T-helper 2 cell treated with Interferon-gamma antibody and Interleukin-4, amounts not matched to agents 5 μg/mL and 100 μg/mL, for 36 hours (primary cell): ENCODE data around the gene AMFR.

Experiments used
- DNase-seq: peaks from one replicate; pipeline ENCODE4 v3.0.0; 2021; ENCODE audit warnings: low spot score
- H3K27ac Mint-ChIP-seq: one replicate; pipeline ENCODE4 v1.8.0; 2021; ENCODE audit warnings: mild to moderate bottlenecking, mixed read lengths
- H3K27me3 Mint-ChIP-seq: one replicate; pipeline ENCODE4 v1.8.0; 2021; ENCODE audit warnings: low read depth, mixed read lengths
- H3K36me3 Mint-ChIP-seq: one replicate; pipeline ENCODE4 v1.8.0; 2021; ENCODE audit warnings: low read depth, mixed read lengths
- H3K4me1 Mint-ChIP-seq: one replicate; pipeline ENCODE4 v1.8.0; 2021; ENCODE audit warnings: low read depth, mixed read lengths
- H3K4me3 Mint-ChIP-seq: one replicate; pipeline ENCODE4 v1.8.0; 2022; ENCODE audit warnings: mild to moderate bottlenecking, moderate library complexity, mixed read lengths
- H3K9me3 Mint-ChIP-seq: one replicate; pipeline ENCODE4 v1.8.0; 2021; ENCODE audit warnings: mixed read lengths

Gene AMFR

DNA sequence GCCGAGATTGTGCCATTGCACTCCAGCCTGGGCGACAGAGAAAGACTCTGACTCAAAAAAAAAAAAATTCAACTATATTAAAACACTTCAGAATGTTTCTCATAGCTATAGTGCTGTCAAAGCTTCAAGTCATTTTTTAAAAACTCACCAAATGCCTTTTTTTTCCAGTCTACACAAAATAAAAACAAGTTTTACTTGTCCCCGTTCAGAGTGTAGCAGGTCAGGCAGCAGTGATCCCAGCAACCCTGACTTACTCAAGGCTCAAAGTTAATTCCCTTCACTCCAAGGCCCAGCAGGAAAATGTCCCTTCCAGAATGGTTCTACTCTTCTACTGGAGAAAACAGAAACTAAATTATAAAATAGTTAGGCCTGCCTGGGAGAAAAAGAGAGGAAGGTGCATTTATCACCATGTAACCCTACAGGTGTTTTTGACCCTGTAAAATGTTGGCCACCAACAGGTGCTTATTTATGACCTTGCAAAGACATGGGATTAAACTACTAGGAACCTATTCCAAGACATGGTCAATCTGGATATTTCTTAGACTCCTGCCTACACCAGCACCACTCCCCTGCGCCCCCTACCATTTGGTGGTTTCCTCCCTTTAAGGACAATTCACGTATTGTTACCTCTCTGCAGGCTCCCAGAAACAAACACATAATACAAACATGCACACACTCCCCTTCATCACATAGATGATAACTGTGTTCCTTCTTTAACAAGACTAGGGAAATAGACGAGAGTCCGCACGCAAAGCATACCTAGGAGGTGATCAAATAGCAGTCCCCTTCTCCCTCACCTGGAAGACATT lies 5.4 kb downstream of the AMFR start:
- Mint-ChIP-seq H3K27ac (no peak overlapping the region), H3K36me3 (peaks cover 9% of the 10 kb centered on the region), H3K4me1 (peaks cover 44% of the 10 kb centered on the region), H3K27me3 (no peaks in the 10 kb centered on the region), H3K4me3 (no peak overlapping the region), H3K9me3 (no peaks in the 10 kb centered on the region)
- no peak for DNase-seq

DNA sequence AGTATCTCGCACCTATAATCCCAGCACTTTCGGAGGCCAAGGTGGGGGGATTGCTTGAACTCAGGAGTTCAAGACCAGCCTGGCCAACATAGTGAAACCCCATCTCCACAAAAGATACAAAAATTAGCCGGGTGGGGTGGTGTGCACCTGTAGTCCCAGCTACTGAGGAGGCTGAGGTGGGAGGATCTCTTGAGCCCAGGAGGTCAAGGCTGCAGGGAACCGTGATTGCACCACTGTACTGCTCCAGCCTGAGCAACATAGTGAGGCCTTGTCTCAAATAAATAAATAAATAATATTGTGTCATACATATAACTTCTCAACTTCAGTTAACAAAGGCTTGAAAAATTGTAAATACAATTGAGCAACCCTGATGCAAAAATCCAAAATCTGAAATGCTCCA lies 8.2 kb downstream of the AMFR start:
- H3K4me3 Mint-ChIP-seq = no peak overlapping the region
- H3K4me1 Mint-ChIP-seq = peaks cover 20% of the 10 kb centered on the region
- no peak for DNase-seq
- H3K36me3 Mint-ChIP-seq = peaks cover 10% of the 10 kb centered on the region
- no peak overlapping the region for H3K27ac Mint-ChIP-seq
- H3K9me3 Mint-ChIP-seq = no peaks in the 10 kb centered on the region
- H3K27me3 Mint-ChIP-seq = no peaks in the 10 kb centered on the region

DNA sequence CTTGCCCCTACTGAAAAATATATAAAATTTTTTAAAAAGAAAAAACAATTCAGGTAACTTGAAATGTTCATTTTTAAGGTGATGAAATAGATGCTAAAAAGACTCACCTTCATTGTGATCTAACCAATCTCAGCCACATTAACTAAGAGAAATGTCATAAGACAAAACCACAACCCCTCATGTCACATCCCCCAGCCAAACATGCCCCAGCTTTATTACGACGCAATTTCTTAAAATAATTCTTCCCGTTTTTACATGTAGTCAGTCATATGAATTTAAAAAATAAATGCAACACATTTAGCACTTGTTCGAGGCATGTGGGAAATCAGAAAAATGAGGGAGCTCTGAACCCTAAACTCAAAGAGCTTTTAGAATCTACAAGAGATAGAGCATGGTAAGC lies 9.5 kb downstream of the AMFR start:
- peaks cover 13% of the 10 kb centered on the region for H3K4me1 Mint-ChIP-seq
- no peak overlapping the region for H3K4me3 Mint-ChIP-seq
- no peak overlapping the region for H3K27ac Mint-ChIP-seq
- no peaks in the 10 kb centered on the region for H3K9me3 Mint-ChIP-seq
- H3K27me3 Mint-ChIP-seq = no peaks in the 10 kb centered on the region
- H3K36me3 Mint-ChIP-seq = peaks cover 16% of the 10 kb centered on the region
- no peak for DNase-seq

DNA sequence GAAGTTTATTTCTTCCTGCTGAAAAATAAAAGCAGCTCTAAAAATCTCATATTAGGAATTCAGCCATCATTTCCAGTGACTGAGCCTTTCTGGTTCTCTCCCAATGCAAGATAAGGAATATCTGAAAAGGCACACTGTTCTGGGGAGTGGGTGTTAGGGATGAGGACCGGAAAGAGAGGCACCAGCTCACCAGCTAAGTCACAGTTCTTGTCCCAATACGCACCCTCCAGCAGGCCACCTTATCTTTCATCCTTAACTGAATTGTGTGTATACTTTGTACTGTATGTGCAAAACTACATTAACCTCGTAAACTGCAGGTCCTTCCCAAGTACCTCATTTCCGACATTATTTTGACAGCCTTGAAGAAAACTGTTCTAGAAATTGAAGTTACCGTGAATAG lies 11.0 kb downstream of the AMFR start:
- H3K27me3 Mint-ChIP-seq = no peaks in the 10 kb centered on the region
- peaks cover 4% of the 10 kb centered on the region for H3K4me1 Mint-ChIP-seq
- no peak for DNase-seq
- H3K27ac Mint-ChIP-seq = no peak overlapping the region
- H3K9me3 Mint-ChIP-seq = no peaks in the 10 kb centered on the region
- H3K36me3 Mint-ChIP-seq = peaks cover 23% of the 10 kb centered on the region
- H3K4me3 Mint-ChIP-seq = no peak overlapping the region

DNA sequence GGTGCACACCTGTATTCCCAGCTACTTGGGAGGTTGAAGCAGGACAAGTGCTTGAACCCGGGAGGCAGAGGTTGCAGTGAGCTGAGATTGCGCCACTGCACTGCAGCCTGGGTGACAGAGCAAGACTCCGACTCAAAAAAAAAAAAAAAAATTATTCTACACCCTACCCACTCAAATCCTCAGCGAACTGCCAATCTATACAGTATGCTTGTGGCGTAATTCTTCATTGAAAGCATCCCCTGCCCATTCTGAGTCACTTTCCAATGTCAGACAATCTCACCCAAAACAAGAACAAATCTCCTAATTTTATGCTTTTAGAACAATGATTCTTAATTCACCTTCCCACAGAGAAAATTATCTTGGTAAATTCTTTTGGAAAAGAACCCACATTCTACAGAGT lies 12.0 kb downstream of the AMFR start:
- no peak for DNase-seq
- no peaks in the 10 kb centered on the region for H3K27me3 Mint-ChIP-seq
- no peak overlapping the region for H3K4me3 Mint-ChIP-seq
- peaks cover 6% of the 10 kb centered on the region for H3K4me1 Mint-ChIP-seq
- no peak overlapping the region for H3K27ac Mint-ChIP-seq
- peaks cover 29% of the 10 kb centered on the region for H3K36me3 Mint-ChIP-seq
- no peaks in the 10 kb centered on the region for H3K9me3 Mint-ChIP-seq

DNA sequence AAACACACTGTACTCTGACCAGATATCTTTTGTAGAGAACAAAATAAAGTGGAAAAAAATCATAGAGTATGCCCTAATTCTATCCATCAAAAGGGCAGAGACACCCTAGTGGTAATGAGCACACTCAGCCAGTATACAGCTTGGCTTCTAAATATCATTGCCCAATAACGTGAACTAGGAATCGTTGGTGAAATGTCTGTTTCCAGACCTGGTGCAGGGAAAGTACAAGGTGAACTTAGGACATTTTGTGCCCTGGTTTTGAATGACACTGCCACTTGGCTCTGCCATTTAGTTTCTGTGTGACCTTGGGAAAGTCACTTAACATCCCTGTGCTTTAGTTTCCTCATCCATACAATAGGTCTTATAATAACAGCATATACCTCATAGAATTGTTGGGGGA lies 13.7 kb downstream of the AMFR start:
- peaks cover 9% of the 10 kb centered on the region for H3K4me1 Mint-ChIP-seq
- no peak for DNase-seq
- no peaks in the 10 kb centered on the region for H3K9me3 Mint-ChIP-seq
- peaks cover 35% of the 10 kb centered on the region for H3K36me3 Mint-ChIP-seq
- H3K4me3 Mint-ChIP-seq = no peak overlapping the region
- no peaks in the 10 kb centered on the region for H3K27me3 Mint-ChIP-seq
- no peak overlapping the region for H3K27ac Mint-ChIP-seq

DNA sequence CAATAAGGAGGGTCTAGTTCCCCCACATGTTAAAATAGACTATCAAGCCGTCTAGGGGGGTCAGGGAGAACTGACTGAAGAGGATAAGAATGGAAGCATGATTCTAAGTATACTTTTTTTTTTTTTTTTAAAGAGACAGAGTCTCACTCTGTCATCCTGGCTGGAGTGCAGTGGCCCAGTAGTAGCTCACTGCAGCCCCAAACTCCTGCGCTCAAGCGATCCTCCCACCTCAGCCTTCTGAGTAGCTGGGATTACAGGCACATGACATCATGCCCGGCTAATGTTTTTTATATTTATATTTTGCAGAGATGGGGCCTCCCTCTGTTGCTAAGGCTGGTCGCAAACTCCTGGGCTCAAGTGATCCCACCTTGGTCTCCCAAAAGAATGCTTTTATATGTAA lies 14.2 kb downstream of the AMFR start:
- Mint-ChIP-seq H3K27ac (no peak overlapping the region), H3K4me1 (peaks cover 9% of the 10 kb centered on the region), H3K36me3 (peaks cover 35% of the 10 kb centered on the region), H3K4me3 (no peak overlapping the region), H3K9me3 (no peaks in the 10 kb centered on the region), H3K27me3 (no peaks in the 10 kb centered on the region)
- no peak for DNase-seq

DNA sequence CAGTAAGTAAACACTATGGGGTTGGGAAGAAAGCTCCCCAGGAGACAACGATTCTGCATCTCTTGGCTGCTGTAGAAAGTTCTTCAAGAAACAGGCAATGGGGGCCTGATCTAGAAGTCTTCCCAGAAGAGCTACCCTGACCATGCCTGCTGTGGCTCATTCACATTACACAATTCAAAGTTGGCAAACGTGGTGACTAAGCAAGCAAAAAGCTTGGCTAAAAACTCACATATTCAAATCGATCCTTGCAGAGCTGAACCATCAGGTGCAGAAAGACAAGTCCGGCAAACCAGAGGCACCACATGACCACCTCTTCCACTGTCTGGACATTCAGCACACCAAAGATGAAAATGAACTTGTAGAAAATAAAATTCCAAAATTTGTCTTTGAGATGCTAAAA lies 16.1 kb downstream of the AMFR start:
- Mint-ChIP-seq H3K4me3 (no peak overlapping the region), H3K36me3 (peaks cover 43% of the 10 kb centered on the region), H3K9me3 (no peaks in the 10 kb centered on the region), H3K27me3 (no peaks in the 10 kb centered on the region), H3K27ac (no peak overlapping the region), H3K4me1 (peaks cover 5% of the 10 kb centered on the region)
- no peak for DNase-seq

DNA sequence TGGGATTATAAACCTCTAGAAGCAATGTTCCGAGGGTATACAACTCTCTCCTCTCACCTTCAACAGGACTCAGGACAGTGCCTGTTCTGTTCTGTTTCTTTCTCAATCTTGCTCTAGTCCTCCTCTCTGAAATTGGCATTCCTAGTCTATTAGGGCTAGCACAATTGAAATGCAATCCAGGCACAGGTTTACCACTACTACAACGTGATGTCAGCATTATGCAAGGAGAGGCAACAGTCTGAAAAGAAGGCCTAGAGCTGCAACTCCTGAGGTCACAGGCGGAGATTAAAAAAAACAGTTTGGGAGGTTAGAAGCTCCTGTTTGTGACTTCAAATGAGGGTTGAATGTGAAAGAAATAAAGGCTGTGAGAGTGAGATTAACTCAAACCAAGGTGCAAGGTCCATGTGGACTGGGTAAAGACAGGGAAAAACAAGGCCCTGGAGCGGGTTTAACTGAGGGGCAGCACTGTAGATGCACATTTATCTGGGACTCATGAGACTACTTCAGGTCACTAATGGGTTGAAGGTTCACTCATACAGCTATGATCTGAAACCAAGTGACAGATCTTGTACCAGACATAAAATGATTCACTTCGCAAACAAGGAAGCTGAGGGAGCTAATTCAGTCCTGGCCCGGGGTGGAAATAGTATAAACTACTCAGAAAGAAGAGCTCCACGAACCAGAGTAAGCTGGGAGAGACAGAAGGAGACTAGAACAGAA lies 16.8 kb downstream of the AMFR start:
- Mint-ChIP-seq H3K27me3 (no peaks in the 10 kb centered on the region), H3K4me3 (no peak overlapping the region), H3K4me1 (peaks cover 5% of the 10 kb centered on the region), H3K36me3 (peaks cover 40% of the 10 kb centered on the region), H3K9me3 (no peaks in the 10 kb centered on the region), H3K27ac (no peak overlapping the region)
- no peak for DNase-seq

DNA sequence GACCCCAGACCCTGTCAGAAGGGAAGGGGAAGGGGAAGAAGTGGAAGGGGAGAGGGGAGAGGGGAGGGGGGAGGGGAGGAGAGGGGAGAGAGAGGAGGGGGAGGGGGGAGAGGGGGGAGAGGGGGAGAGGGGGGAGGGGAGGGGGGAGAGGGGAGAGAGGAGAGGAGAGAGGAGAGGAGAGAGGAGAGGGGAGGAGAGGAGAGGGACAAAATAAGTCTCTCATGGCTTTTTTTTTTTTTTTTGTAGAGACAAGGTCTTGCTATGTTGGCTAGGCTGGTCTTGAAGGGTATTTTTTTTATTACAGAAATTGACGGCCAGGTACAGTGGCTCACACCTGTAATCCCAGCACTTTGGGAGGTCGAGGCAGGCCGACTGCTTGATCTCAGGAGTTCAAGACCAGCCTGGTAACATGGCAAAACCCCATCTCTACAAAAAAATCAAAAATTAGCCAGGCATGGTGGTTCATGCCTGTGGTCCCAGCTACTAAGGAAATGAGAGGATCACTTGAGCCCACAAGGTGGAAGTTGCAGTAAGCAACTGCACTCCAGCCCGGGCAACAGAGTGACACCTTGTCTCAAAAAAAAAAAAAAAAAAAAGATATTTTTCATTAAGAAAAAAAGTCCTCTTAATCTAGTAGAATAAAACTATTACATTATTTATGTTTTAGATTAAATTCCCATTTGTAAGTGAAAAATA lies 19.2 kb downstream of the AMFR start:
- H3K4me1 Mint-ChIP-seq = peaks cover 5% of the 10 kb centered on the region
- peaks cover 45% of the 10 kb centered on the region for H3K36me3 Mint-ChIP-seq
- no peaks in the 10 kb centered on the region for H3K27me3 Mint-ChIP-seq
- H3K9me3 Mint-ChIP-seq = no peaks in the 10 kb centered on the region
- no peak overlapping the region for H3K4me3 Mint-ChIP-seq
- H3K27ac Mint-ChIP-seq = no peak overlapping the region
- no peak for DNase-seq

DNA sequence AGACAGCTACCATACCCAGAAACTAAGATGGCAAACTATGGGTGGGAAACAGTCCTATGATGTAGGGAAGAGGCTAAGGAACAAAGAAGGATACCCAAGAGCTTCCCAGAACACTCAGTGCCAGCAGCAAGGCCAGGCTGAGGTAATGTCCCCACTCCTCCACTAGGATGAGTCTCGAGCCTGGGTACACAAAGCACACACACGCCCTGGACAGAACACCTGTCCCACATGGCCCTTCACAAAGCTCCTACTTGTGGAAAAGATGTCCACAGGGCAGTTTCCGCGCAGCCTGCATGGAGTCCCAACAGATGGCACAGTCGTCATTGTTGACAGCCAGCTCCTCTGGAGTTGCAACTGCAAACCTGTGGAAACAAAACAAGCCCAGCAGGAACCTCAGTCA lies 23.9 kb downstream of the AMFR start:
- Mint-ChIP-seq H3K36me3 (peaks cover 45% of the 10 kb centered on the region), H3K27me3 (no peaks in the 10 kb centered on the region), H3K27ac (no peak overlapping the region), H3K4me1 (no peaks in the 10 kb centered on the region), H3K4me3 (no peak overlapping the region), H3K9me3 (no peaks in the 10 kb centered on the region)
- no peak for DNase-seq

DNA sequence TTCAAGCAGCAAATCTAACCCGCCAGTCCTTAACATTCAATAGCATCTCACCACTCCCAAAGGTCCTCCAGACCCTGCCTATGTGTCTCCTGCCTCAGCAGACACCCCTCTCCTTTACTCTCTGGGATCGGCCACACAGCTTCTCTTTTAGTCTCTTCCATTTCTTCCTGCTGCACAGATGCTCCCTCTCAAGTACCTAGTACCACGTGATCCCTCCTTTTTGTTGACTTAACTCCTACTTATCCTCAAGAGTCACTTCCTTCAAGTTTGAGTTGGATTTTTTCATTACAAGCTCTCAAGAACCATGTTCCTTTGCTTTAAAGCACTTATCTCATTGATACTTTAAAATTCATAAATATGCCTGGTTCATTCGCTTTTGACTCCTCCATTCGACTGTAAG lies 24.9 kb downstream of the AMFR start:
- DNase-seq = no peak
- Mint-ChIP-seq H3K9me3 (no peaks in the 10 kb centered on the region), H3K27ac (no peak overlapping the region), H3K4me3 (no peak overlapping the region), H3K27me3 (no peaks in the 10 kb centered on the region), H3K4me1 (no peaks in the 10 kb centered on the region), H3K36me3 (peaks cover 50% of the 10 kb centered on the region)

DNA sequence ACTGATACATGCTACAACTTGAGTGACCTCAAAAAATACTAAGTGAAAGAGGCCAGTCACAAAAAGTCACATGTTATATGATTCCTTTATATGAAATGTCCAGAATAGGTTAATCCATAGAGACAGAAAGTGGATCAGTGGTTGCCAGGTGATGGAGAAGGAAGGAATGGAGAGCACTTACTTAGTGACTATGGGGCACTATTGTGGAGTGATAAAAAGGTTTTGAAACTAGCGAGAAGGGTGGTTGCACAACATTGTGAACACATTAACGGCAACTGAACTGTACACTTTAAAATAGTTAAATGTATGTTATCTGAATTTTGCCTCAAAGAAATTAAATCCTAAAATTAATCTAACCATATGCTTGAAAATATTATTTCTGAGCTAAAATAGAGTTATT lies 25.9 kb downstream of the AMFR start:
- Mint-ChIP-seq H3K4me1 (no peaks in the 10 kb centered on the region), H3K27ac (no peak overlapping the region), H3K4me3 (no peak overlapping the region), H3K27me3 (no peaks in the 10 kb centered on the region), H3K9me3 (no peaks in the 10 kb centered on the region), H3K36me3 (peaks cover 51% of the 10 kb centered on the region)
- DNase-seq = no peak

DNA sequence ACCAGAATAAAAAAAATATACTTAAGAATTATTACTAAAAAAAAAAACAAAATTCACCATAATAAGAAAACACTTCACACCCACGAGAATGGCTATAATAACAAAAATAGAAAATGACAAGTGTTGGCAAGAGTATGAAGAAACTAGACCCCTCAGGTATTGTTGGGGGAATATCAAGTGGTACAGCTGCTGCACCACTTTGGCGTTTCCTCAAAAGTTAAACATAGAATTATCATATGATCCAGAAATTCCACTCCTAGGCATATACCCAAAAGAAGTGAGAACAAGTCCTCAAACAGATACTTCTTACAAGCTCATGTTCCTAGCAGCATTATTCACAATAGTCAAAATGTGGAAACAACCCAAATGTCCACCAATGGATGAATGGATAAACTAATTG lies 26.3 kb downstream of the AMFR start:
- no peaks in the 10 kb centered on the region for H3K27me3 Mint-ChIP-seq
- DNase-seq = no peak
- H3K4me3 Mint-ChIP-seq = no peak overlapping the region
- H3K36me3 Mint-ChIP-seq = peaks cover 50% of the 10 kb centered on the region
- no peaks in the 10 kb centered on the region for H3K9me3 Mint-ChIP-seq
- no peak overlapping the region for H3K27ac Mint-ChIP-seq
- peaks cover 1% of the 10 kb centered on the region for H3K4me1 Mint-ChIP-seq
